GM12878 (cell line): Measurements from ENCODE around the gene TBC1D5. TPM values are rescaled to one million over a fixed set of nuclear protein-coding genes. Genes with fewer than 3 reads are reported as not detected.

ENCODE experiments used
- ATAC-seq: fragments of 200-7000 bp; cut with Tn5 transposase; 3 replicates; pipeline ENCODE4 v1.9.1; 2020; ENCODE audit warnings: mild to moderate bottlenecking, moderate library complexity
- BruUV-seq: library from RNA; stranded (reverse); fragments of 400-500 nt; replicated peaks from 2 replicates; lab custom pipeline; 2021; lab: Mats Ljungman, UMichigan
- CTCF ChIA-PET: fragments of 300-600 bp; sonication (Branson Sonifier 250); formaldehyde crosslinking; extraction: SDS; loops from one replicate; lab custom pipeline; 2021; ENCODE audit warnings: inconsistent platforms; lab: Yijun Ruan, JAX
- POLR2A ChIA-PET: fragments of 350-600 bp; formaldehyde crosslinking; extraction: SDS; loops from one replicate; lab custom pipeline; 2021; ENCODE audit warnings: inconsistent platforms; lab: Charles Lee
- RAD21 ChIA-PET: fragments of 300-600 bp; sonication (Branson Sonifier 250); formaldehyde crosslinking; loops from one replicate; lab custom pipeline; 2023; ENCODE audit warnings: antibody characterized with exemption; ENCODE audit not compliant: unreplicated experiment; lab: Charles Lee
- SMC1A ChIA-PET: fragments of 300-600 bp; sonication (Branson Sonifier 250); formaldehyde crosslinking; loops from one replicate; lab custom pipeline; 2023; ENCODE audit not compliant: unreplicated experiment, uncharacterized antibody; lab: Charles Lee
- DNase-seq: peaks from one replicate; pipeline ENCODE4 v3.0.0-alpha.2; 2011; ENCODE audit warnings: low read depth, low spot score
- FAIRE-seq: peaks from 3 replicates; lab custom pipeline; 2011; peaks lifted over from hg19 to GRCh38; lab: Jason Lieb, UNC
- H2AFZ ChIP-seq: 2 replicates; pipeline ENCODE4 v1.6.0; 2011; ENCODE audit warnings: low read depth, low read length, control low read depth; ENCODE audit not compliant: control insufficient read depth
- H3K27ac ChIP-seq: 2 replicates; pipeline ENCODE4 v1.5.1; 2011; ENCODE audit warnings: control low read depth; ENCODE audit not compliant: control insufficient read depth, insufficient read depth
- H3K27me3 ChIP-seq, 2 experiments: replicated peaks in 1 of 2; 2 replicates each; pipeline versions ENCODE4 v1.6.0 to v1.6.1; 2011; ENCODE audit warnings: low read length in 1 of 2; ENCODE audit not compliant: control insufficient read depth in 2 of 2, insufficient read depth in 2 of 2
- H3K36me3 ChIP-seq, 2 experiments: 2 replicates each; pipeline ENCODE4 v1.5.1; 2011; ENCODE audit warnings: low read length in 1 of 2; ENCODE audit not compliant: control insufficient read depth in 2 of 2, insufficient read depth in 2 of 2
- H3K4me1 ChIP-seq: 2 replicates; pipeline ENCODE4 v1.6.1; 2011; ENCODE audit warnings: mild to moderate bottlenecking, low read length, moderate library complexity, mixed read lengths; ENCODE audit not compliant: control insufficient read depth, insufficient read depth
- H3K4me2 ChIP-seq: 2 replicates; pipeline ENCODE4 v1.6.0; 2011; ENCODE audit warnings: control low read depth; ENCODE audit not compliant: control insufficient read depth, insufficient read depth
- H3K4me3 ChIP-seq: fragments of 200-600 bp; sonication (generic); 2 replicates; pipeline ENCODE4 v1.5.1; 2016
- H3K79me2 ChIP-seq: 2 replicates; pipeline ENCODE4 v1.6.0; 2011; ENCODE audit warnings: low read length; ENCODE audit not compliant: control insufficient read depth, insufficient read depth
- H3K9ac ChIP-seq: 2 replicates; pipeline ENCODE4 v1.8.0; 2011; ENCODE audit warnings: low read length, control low read depth, mixed read lengths; ENCODE audit not compliant: control insufficient read depth, insufficient read depth
- H3K9me3 ChIP-seq: replicated peaks from 3 replicates; pipeline ENCODE4 v1.5.1; 2011; ENCODE audit warnings: mild to moderate bottlenecking, low read length; ENCODE audit not compliant: control insufficient read depth, insufficient read depth
- H4K20me1 ChIP-seq: 2 replicates; pipeline ENCODE4 v1.6.0; 2011; ENCODE audit not compliant: control insufficient read depth, insufficient read depth
- E4F1 ChIP-seq: fragments of 450-650 bp; IDR thresholded peaks from 2 replicates; pipeline ENCODE4 v1.6.1; 2018; ENCODE audit warnings: borderline replicate concordance, mild to moderate bottlenecking; ENCODE audit not compliant: partially characterized antibody
- EP300 ChIP-seq, 2 experiments: fragments of 150-350 bp in 1 of 2; IDR thresholded peaks; 2 replicates each; pipeline ENCODE4 v1.6.1; 2011 to 2012; ENCODE audit warnings: low read depth in 2 of 2, low read length in 2 of 2, borderline replicate concordance in 1 of 2, improper control_type of control experiment in 1 of 2, inconsistent platforms in 1 of 2; ENCODE audit not compliant: control insufficient read depth in 1 of 2
- IKZF2 ChIP-seq, 2 experiments: fragments of 450-650 bp; IDR thresholded peaks; 2 replicates each; pipeline ENCODE4 v1.6.1; 2017; ENCODE audit warnings: mild to moderate bottlenecking in 2 of 2, moderate library complexity in 2 of 2
- NFYB ChIP-seq: IDR thresholded peaks from 2 replicates; pipeline ENCODE4 v1.6.1; 2011; ENCODE audit warnings: low read depth, mild to moderate bottlenecking, low read length, improper control_type of control experiment, moderate library complexity; ENCODE audit not compliant: insufficient read depth
- NKRF ChIP-seq: fragments of 450-650 bp; conservative IDR thresholded peaks from 2 replicates; pipeline ENCODE4 v1.6.1; 2017; ENCODE audit warnings: mild to moderate bottlenecking, moderate library complexity
- PML ChIP-seq: IDR thresholded peaks from 2 replicates; pipeline ENCODE4 v1.6.1; 2012; ENCODE audit warnings: low read length, inconsistent platforms
- SMAD1 ChIP-seq: fragments of 450-650 bp; IDR thresholded peaks from 2 replicates; pipeline ENCODE4 v1.6.1; 2018; ENCODE audit warnings: mild to moderate bottlenecking, low read depth; ENCODE audit not compliant: partially characterized antibody
- STAT3 ChIP-seq: IDR thresholded peaks from 2 replicates; pipeline ENCODE4 v1.6.1; 2011; ENCODE audit warnings: low read depth, low read length, improper control_type of control experiment
- WGBS: methylation state at CpG from one replicate; pipeline ENCODE4 v1.1.6; 2016; ENCODE audit warnings: low lambda C conversion rate; ENCODE audit not compliant: insufficient replicate concordance, insufficient coverage; ENCODE audit errors: missing lambda C conversion rate; 5-methylcytosine and 5-hydroxymethylcytosine counted together
- in situ Hi-C: fragments of 300-500 bp; cut with MboI; formaldehyde crosslinking; loops from 9 replicates; pipeline ENCODE4 v1.14.3; 2018; ENCODE audit warnings: mixed read lengths
- intact Hi-C: fragments of 100-400 bp; cut with micrococcal nuclease; formaldehyde crosslinking; loops from one replicate; pipeline ENCODE4 v1.14.2; 2022; ENCODE audit not compliant: unreplicated experiment
- polyA plus RNA-seq, 11 experiments: library from polyadenylated mRNA; depleted of rRNA in 4 of 11; unstranded in 6 of 11; stranded (reverse) in 5 of 11; fragments of >200 nt; fragmentation: Nextera tagmentation in 4 of 11; fragmentation: Illumina TruSeq in 1 of 11; extraction: Ambion mirVana in 4 of 11; extraction: Trizol in 1 of 11; gene quantifications; 1 replicate in 1 of 11; 2 replicates in 10 of 11; pipeline versions ENCODE4 v1.2.1 to v1.2.3, GENCODE V29; 2011 to 2016; ENCODE audit warnings: inconsistent platforms in 2 of 11, missing spikeins in 2 of 11, low read depth in 1 of 11
- total RNA-seq, 4 experiments: library from RNA; depleted of rRNA in 3 of 4; stranded (reverse); fragments of >200 nt in 3 of 4; fragmentation: Illumina TruSeq in 1 of 4; extraction: Trizol in 1 of 4; gene quantifications; 2 replicates each; pipeline versions ENCODE4 v1.2.1 to v1.2.3, GENCODE V29; 2013 to 2021

Gene TBC1D5
- total and polyA plus RNA-seq, 10 of the 15 experiments (the other 5 are each of a cell fraction or from before 2014, with no cell fraction given): 5.5 to 61.0 (median 43.8) TPM

GRCh38 chr3:17745894-17746293 is 3.5 kb upstream of the TBC1D5 start (continued):
- TF ChIP-seq E4F1 (no peak), SMAD1 (no peak), NFYB (no peak)

GRCh38 chr3:17745301-17745700 is 2.9 kb upstream of the TBC1D5 start:
- FAIRE-seq: no peak
- ChIA-PET CTCF (interaction anchor here (0.9 to 2.9 kb wide), 3 partner anchors 8 to 100 kb away, joined by 3 to 9 read pairs (median 3); no protein-coding TSS in a partner anchor), POLR2A (interaction anchor here (0.8 to 1.3 kb wide), 2 partner anchors 10 to 841 kb away, joined by 3 read pairs; no protein-coding TSS in a partner anchor), SMC1A (interaction anchor here (1.0 to 4.0 kb wide), 7 partner anchors 11 to 96 kb away, joined by 3 to 21 read pairs (median 4); no protein-coding TSS in a partner anchor), RAD21 (no interaction called here)
- H3K4me3 ChIP-seq: no peak overlapping the region
- intact Hi-C loops: loop anchor here (10.0 kb wide), 1 partner anchor 1230 kb away; the partner anchor contains the start of gene RFTN1
- in situ Hi-C loops: loop anchor here (10.0 kb wide), 1 partner anchor 1230 kb away; the partner anchor contains the start of gene RFTN1
- no peak overlapping the region for H2AFZ ChIP-seq
- no peak overlapping the region for H3K9ac ChIP-seq
- no peaks in the 10 kb centered on the region for H4K20me1 ChIP-seq
- no TSS peak for BruUV-seq
- no peak overlapping the region for H3K4me2 ChIP-seq
- H3K79me2 ChIP-seq: peaks cover 23% of the 10 kb centered on the region
- H3K36me3 ChIP-seq: no peaks in the 10 kb centered on the region
- no peaks in the 10 kb centered on the region for H3K9me3 ChIP-seq
- DNase-seq: no peak
- no peaks in the 10 kb centered on the region for H3K27me3 ChIP-seq
- H3K27ac ChIP-seq: no peak overlapping the region
- H3K4me1 ChIP-seq: peaks cover 31% of the 10 kb centered on the region
- TF ChIP-seq PML (no peak), IKZF2 (IDR thresholded peaks at IDR 0.05) (no peak), NKRF (no peak), STAT3 (no peak), NFYB (no peak), EP300 (IDR thresholded peaks at IDR 0.05; ENCODE audit: borderline replicate concordance in 1 of 2, control insufficient read depth in 1 of 2, low read depth in 2 of 2, low read length in 2 of 2) (no peak)
- 97% methylated on average over 2 of the region's 2 CpGs for WGBS
- no peak for ATAC-seq
